Mesenchymal stem cell (in vitro differentiated cells and primary cell): ENCODE data around the gene MRPL54.

Experiments
- DNase-seq: peaks from one replicate; pipeline ENCODE4 v3.0.0-alpha.2; 2013
- H2AFZ ChIP-seq: one replicate; pipeline ENCODE4 v1.6.1; 2013; ENCODE audit warnings: low read depth, mild to moderate bottlenecking, control low read depth, inconsistent platforms, low read length, moderate library complexity
- H2AK5ac ChIP-seq: 2 replicates; pipeline ENCODE4 v1.6.1; 2013; ENCODE audit warnings: low read length, moderate library complexity, mild to moderate bottlenecking, inconsistent platforms; ENCODE audit not compliant: severe bottlenecking
- H2BK120ac ChIP-seq: one replicate; pipeline ENCODE4 v1.6.1; 2013; ENCODE audit warnings: low read depth, mild to moderate bottlenecking, inconsistent platforms, low read length, moderate library complexity
- H2BK12ac ChIP-seq, 2 experiments: one replicate each; pipeline ENCODE4 v1.6.1; 2013; ENCODE audit warnings: inconsistent platforms in 2 of 2, low read length in 2 of 2, mild to moderate bottlenecking in 2 of 2, moderate library complexity in 2 of 2, control low read depth in 1 of 2
- H2BK15ac ChIP-seq: one replicate; pipeline ENCODE4 v1.6.1; 2013; ENCODE audit warnings: mild to moderate bottlenecking, low read depth, inconsistent platforms; ENCODE audit not compliant: poor library complexity, severe bottlenecking
- H2BK5ac ChIP-seq: 2 replicates; pipeline ENCODE4 v1.6.1; 2013; ENCODE audit warnings: low read depth, mild to moderate bottlenecking, low read length, control low read depth, inconsistent platforms; ENCODE audit not compliant: poor library complexity, severe bottlenecking
- H3K14ac ChIP-seq, 2 experiments: one replicate each; pipeline ENCODE4 v1.6.1; 2013; ENCODE audit warnings: inconsistent platforms in 2 of 2, low read length in 2 of 2, control low read depth in 1 of 2, mild to moderate bottlenecking in 1 of 2, moderate library complexity in 1 of 2
- H3K18ac ChIP-seq, 2 experiments: one replicate each; pipeline ENCODE4 v1.6.1; 2013; ENCODE audit warnings: inconsistent platforms in 2 of 2, low read length in 2 of 2, control low read depth in 1 of 2, low read depth in 1 of 2, mild to moderate bottlenecking in 1 of 2
- H3K23ac ChIP-seq, 2 experiments: one replicate each; pipeline ENCODE4 v1.6.1; 2013; ENCODE audit warnings: inconsistent platforms in 2 of 2, low read length in 2 of 2, mild to moderate bottlenecking in 2 of 2, moderate library complexity in 2 of 2, control low read depth in 1 of 2
- H3K27ac ChIP-seq: 2 replicates; pipeline ENCODE4 v1.5.1; 2013; ENCODE audit warnings: mild to moderate bottlenecking, moderate library complexity, low read length, control low read depth, inconsistent platforms; ENCODE audit not compliant: poor library complexity, severe bottlenecking
- H3K27me3 ChIP-seq, 2 experiments: 2 replicates each; pipeline versions ENCODE4 v1.6.1 to v1.7.0; 2013; ENCODE audit warnings: low read length in 2 of 2, mild to moderate bottlenecking in 2 of 2, moderate library complexity in 2 of 2, control low read depth in 1 of 2, inconsistent platforms in 1 of 2; ENCODE audit not compliant: control insufficient read depth in 1 of 2, insufficient read depth in 1 of 2
- H3K36me3 ChIP-seq, 2 experiments: 2 replicates each; pipeline versions ENCODE4 v1.6.1 to v1.7.0; 2013; ENCODE audit warnings: low read length in 2 of 2, control low read depth in 1 of 2, inconsistent platforms in 1 of 2, low read depth in 1 of 2, mild to moderate bottlenecking in 1 of 2; ENCODE audit not compliant: insufficient read depth in 2 of 2, control insufficient read depth in 1 of 2
- H3K4ac ChIP-seq, 2 experiments: one replicate each; pipeline ENCODE4 v1.6.1; 2013; ENCODE audit warnings: inconsistent platforms in 2 of 2, low read length in 2 of 2, mild to moderate bottlenecking in 2 of 2, moderate library complexity in 2 of 2, control low read depth in 1 of 2, low read depth in 1 of 2
- H3K4me1 ChIP-seq: 2 replicates; pipeline ENCODE4 v1.6.1; 2013; ENCODE audit warnings: low read depth, low read length, control low read depth; ENCODE audit not compliant: control insufficient read depth, insufficient read depth
- H3K4me2 ChIP-seq: 2 replicates; pipeline ENCODE4 v1.6.1; 2013; ENCODE audit warnings: low read length, mild to moderate bottlenecking, inconsistent platforms; ENCODE audit not compliant: poor library complexity, severe bottlenecking
- H3K4me3 ChIP-seq, 2 experiments: 2 replicates each; pipeline versions ENCODE4 v1.5.1 to v1.7.0; 2013; ENCODE audit warnings: low read length in 2 of 2, mild to moderate bottlenecking in 2 of 2, control low read depth in 1 of 2, low read depth in 1 of 2; ENCODE audit not compliant: insufficient read depth in 1 of 2
- H3K79me1 ChIP-seq: replicated peaks from 2 replicates; pipeline ENCODE4 v1.6.1; 2013; ENCODE audit warnings: mild to moderate bottlenecking, control low read depth, low read length, inconsistent platforms; ENCODE audit not compliant: poor library complexity, severe bottlenecking
- H3K9ac ChIP-seq: 2 replicates; pipeline ENCODE4 v1.7.0; 2013; ENCODE audit warnings: mild to moderate bottlenecking, low read length, moderate library complexity
- H3K9me3 ChIP-seq: 2 replicates; pipeline ENCODE4 v1.7.0; 2013; ENCODE audit warnings: mild to moderate bottlenecking, low read length; ENCODE audit not compliant: control insufficient read depth
- H4K8ac ChIP-seq: one replicate; pipeline ENCODE4 v1.6.1; 2013; ENCODE audit warnings: inconsistent platforms, mild to moderate bottlenecking, low read length, moderate library complexity
- H4K91ac ChIP-seq: one replicate; pipeline ENCODE4 v1.6.1; 2013; ENCODE audit warnings: mild to moderate bottlenecking, low read length, inconsistent platforms
- WGBS: methylation state at CpG from one replicate; pipeline ENCODE4 v1.1.7; 2013; ENCODE audit warnings: mixed read lengths; 5-methylcytosine and 5-hydroxymethylcytosine counted together

Gene MRPL54

GRCh38 chr19:3770136-3770999, 7.9 kb downstream of the MRPL54 start:
- no peaks in the 10 kb centered on the region for H3K4me1 ChIP-seq
- no peaks in the 10 kb centered on the region for H3K9me3 ChIP-seq

GRCh38 chr19:3771000-3771905, 8.8 kb downstream of the MRPL54 start:
- H3K23ac ChIP-seq = no peak overlapping the region
- H2BK120ac ChIP-seq = no peak overlapping the region
- no peak overlapping the region for H4K8ac ChIP-seq
- peaks cover 0 to 30% of the 10 kb centered on the region in 2 experiments for H3K27me3 ChIP-seq
- H3K9me3 ChIP-seq = no peaks in the 10 kb centered on the region
- H3K4me2 ChIP-seq = no peak overlapping the region
- H3K36me3 ChIP-seq = peaks cover 16 to 44% of the 10 kb centered on the region in 2 experiments
- H3K4me3 ChIP-seq = no peak overlapping the region
- H3K14ac ChIP-seq = no peak overlapping the region
- no peak overlapping the region for H2BK15ac ChIP-seq
- no peak overlapping the region for H3K27ac ChIP-seq
- no peak overlapping the region for H3K9ac ChIP-seq
- H2AFZ ChIP-seq = no peak overlapping the region
- H2AK5ac ChIP-seq = no peak overlapping the region
- no peaks in the 10 kb centered on the region for H3K4me1 ChIP-seq
- no peak overlapping the region for H3K18ac ChIP-seq
- H4K91ac ChIP-seq = no peak overlapping the region
- no peak overlapping the region for H2BK12ac ChIP-seq
- no peak for DNase-seq
- H3K79me1 ChIP-seq = peaks cover 4% of the 10 kb centered on the region
- WGBS = 88% methylated on average over 30 of the region's 35 CpGs
- H3K4ac ChIP-seq = no peak overlapping the region
- no peak overlapping the region for H2BK5ac ChIP-seq

More at GRCh38 chr19:3770136-3770999, 7.9 kb downstream of the MRPL54 start:
- peaks cover 16 to 51% of the 10 kb centered on the region in 2 experiments for H3K36me3 ChIP-seq
- no peak overlapping the region for H3K14ac ChIP-seq
- no peak overlapping the region for H2AK5ac ChIP-seq
- H3K27me3 ChIP-seq = peaks cover 0 to 30% of the 10 kb centered on the region in 2 experiments
- H3K4me3 ChIP-seq = no peak overlapping the region
- 91% methylated on average over 47 of the region's 53 CpGs for WGBS
- H3K27ac ChIP-seq = no peak overlapping the region
- DNase-seq = no peak
- no peak overlapping the region for H3K4ac ChIP-seq
- no peak overlapping the region for H3K9ac ChIP-seq
- H3K4me2 ChIP-seq = no peak overlapping the region
- H2BK120ac ChIP-seq = no peak overlapping the region
- H4K8ac ChIP-seq = no peak overlapping the region
- no peak overlapping the region for H2AFZ ChIP-seq
- H3K18ac ChIP-seq = no peak overlapping the region
- no peak overlapping the region for H2BK12ac ChIP-seq
- peaks cover 4% of the 10 kb centered on the region for H3K79me1 ChIP-seq
- H2BK5ac ChIP-seq = no peak overlapping the region
- no peak overlapping the region for H2BK15ac ChIP-seq
- H3K23ac ChIP-seq = no peak overlapping the region
- no peak overlapping the region for H4K91ac ChIP-seq

- no peak within 1 kb of the TSS for H2AFZ ChIP-seq
- no peak within 1 kb of the TSS for H3K4ac ChIP-seq
- H3K14ac ChIP-seq = no peak within 1 kb of the TSS
- H3K9ac ChIP-seq = no peak within 1 kb of the TSS
- no peak within 1 kb of the TSS for H3K18ac ChIP-seq
- H2BK120ac ChIP-seq = no peak within 1 kb of the TSS
- no peak within 1 kb of the TSS for H2AK5ac ChIP-seq
- 75% methylated on average over 20 of the region's 23 CpGs for WGBS
- no peaks in the 10 kb centered on the region for H3K79me1 ChIP-seq
- no peak for DNase-seq
- H3K36me3 ChIP-seq = peaks cover 11 to 37% of the 10 kb centered on the region in 2 experiments
- no peak within 1 kb of the TSS for H2BK5ac ChIP-seq
- peaks cover 0 to 30% of the 10 kb centered on the region in 2 experiments for H3K27me3 ChIP-seq
- H3K27ac ChIP-seq = no peak within 1 kb of the TSS
- H3K23ac ChIP-seq = no peak within 1 kb of the TSS
- H4K91ac ChIP-seq = no peak within 1 kb of the TSS
- no peak within 1 kb of the TSS for H2BK15ac ChIP-seq
- no peak within 1 kb of the TSS for H2BK12ac ChIP-seq
- H3K4me2 ChIP-seq = no peak within 1 kb of the TSS
- no peak within 1 kb of the TSS for H3K4me3 ChIP-seq
- no peaks in the 10 kb centered on the region for H3K4me1 ChIP-seq
- no peaks in the 10 kb centered on the region for H3K9me3 ChIP-seq
- H4K8ac ChIP-seq = no peak within 1 kb of the TSS
Measured at GRCh38 chr19:3771906-3772455, 9.5 kb downstream of the MRPL54 start, which contains the start of gene RAX2. TSS of gene RAX2 (minus strand) at chr19:3772228. CDS start at chr19:3771742, 486 bp downstream.
